Peyer's patch (tissue), 4 donors: Measurements from ENCODE around the gene ATG2A. TPM values are rescaled to one million over a fixed set of nuclear protein-coding genes. Genes with fewer than 3 reads are reported as not detected.

Source experiments
- DNase-seq, 3 donors: peaks; one replicate each; pipeline ENCODE4 v3.0.0-alpha.2; 2017 to 2019
- H3K27ac ChIP-seq, 4 donors: fragments of 200-600 bp; sonication (generic); one replicate each; pipeline ENCODE4 v1.5.1; 2016 to 2019
- H3K27me3 ChIP-seq, 2 donors: fragments of 200-600 bp; sonication (generic); one replicate each; pipeline ENCODE4 v1.5.1; 2019
- H3K36me3 ChIP-seq, 3 donors: fragments of 200-600 bp; sonication (generic); one replicate each; pipeline ENCODE4 v1.5.1; 2016 to 2019
- H3K4me1 ChIP-seq, 4 donors: fragments of 200-600 bp; sonication (generic); one replicate each; pipeline ENCODE4 v1.5.1; 2016 to 2019
- H3K4me3 ChIP-seq, 4 donors: fragments of 200-600 bp; sonication (generic); 1 replicate in 3 of 4; 2 replicates in 1 of 4; pipeline ENCODE4 v1.5.1; 2016 to 2019; ENCODE audit warnings: mild to moderate bottlenecking in 1 of 4
- H3K9me3 ChIP-seq, 4 donors: fragments of 200-600 bp; sonication (generic); one replicate each; pipeline ENCODE4 v1.5.1; 2016 to 2019; ENCODE audit warnings: mild to moderate bottlenecking in 1 of 4
- CTCF ChIP-seq, 6 experiments: fragments of 450-650 bp in 4 of 6; fragments of 200-600 bp in 2 of 6; sonication (generic) in 1 of 6; IDR thresholded peaks; one replicate each; pipeline ENCODE4 v1.5.1; 2017 to 2019; ENCODE audit warnings: antibody characterized with exemption in 6 of 6, mild to moderate bottlenecking in 3 of 6, moderate library complexity in 1 of 6
- POLR2A ChIP-seq, 2 donors: fragments of 450-650 bp; IDR thresholded peaks; one replicate each; pipeline ENCODE4 v1.5.1; 2017; ENCODE audit warnings: antibody characterized with exemption in 2 of 2, mild to moderate bottlenecking in 2 of 2, moderate library complexity in 2 of 2
- total RNA-seq, 4 donors: library from RNA; depleted of rRNA; stranded (reverse); fragments of >200 nt; gene quantifications; one replicate each; pipeline ENCODE4 v1.1.0, GENCODE V29; 2016

ATG2A gene
- total RNA-seq, 4 donors from 2014 or later, result 38.8 to 79.6 (median 66.6) TPM

GRCh38 chr11:64870176-64870892 lies 46.7 kb downstream of the ATG2A start:
- no peaks in the 10 kb centered on the region for H3K9me3 ChIP-seq
- H3K4me1 ChIP-seq, result peaks cover 18 to 92% (median 63%) of the 10 kb centered on the region in 4 donors
- no peaks in the 10 kb centered on the region for H3K27me3 ChIP-seq
- peak overlapping the region in 3 of 4 donors; percentile 26 to 29 (median 28) for H3K4me3 ChIP-seq
- peaks cover 0 to 46% (median 0%) of the 10 kb centered on the region in 3 donors for H3K36me3 ChIP-seq
- no peak for DNase-seq
- peak overlapping the region; percentile 48 to 94 (median 72) for H3K27ac ChIP-seq
- TF ChIP-seq POLR2A (IDR thresholded peaks at IDR 0.05) (no peak), CTCF (IDR thresholded peaks at IDR 0.05) (no peak)

GRCh38 chr11:64869571-64870175 lies 47.3 kb downstream of the ATG2A start:
- Histone ChIP-seq H3K27ac (peak overlapping the region; percentile 48 to 94 (median 72)), H3K27me3 (no peaks in the 10 kb centered on the region), H3K9me3 (no peaks in the 10 kb centered on the region), H3K4me3 (peak overlapping the region in 2 of 4 donors; percentile 26 to 29), H3K4me1 (peaks cover 18 to 92% (median 64%) of the 10 kb centered on the region in 4 donors), H3K36me3 (peaks cover 0 to 44% (median 0%) of the 10 kb centered on the region in 3 donors)
- peak in 1 of 6 experiments; percentile 26 for TF ChIP-seq CTCF (IDR thresholded peaks at IDR 0.05)
- TF ChIP-seq POLR2A (IDR thresholded peaks at IDR 0.05), result no peak
- DNase-seq, result no peak

GRCh38 chr11:64868904-64869570 lies 48.0 kb downstream of the ATG2A start:
- Histone ChIP-seq H3K36me3 (peaks cover 0 to 41% (median 0%) of the 10 kb centered on the region in 3 donors), H3K4me3 (peak overlapping the region in 3 of 4 donors; percentile 4 to 29 (median 26)), H3K9me3 (no peaks in the 10 kb centered on the region), H3K27ac (peak overlapping the region; percentile 48 to 94 (median 72)), H3K4me1 (peaks cover 19 to 92% (median 67%) of the 10 kb centered on the region in 4 donors), H3K27me3 (no peaks in the 10 kb centered on the region)
- DNase-seq, result no peak
- TF ChIP-seq CTCF (IDR thresholded peaks at IDR 0.05), result no peak

- no peak for TF ChIP-seq CTCF (IDR thresholded peaks at IDR 0.05)
- TF ChIP-seq POLR2A (IDR thresholded peaks at IDR 0.05), result no peak
- Histone ChIP-seq H3K36me3 (peaks cover 0 to 30% (median 0%) of the 10 kb centered on the region in 3 donors), H3K9me3 (no peaks in the 10 kb centered on the region), H3K4me1 (peaks cover 26 to 93% (median 73%) of the 10 kb centered on the region in 4 donors), H3K27ac (peak overlapping the region; percentile 48 to 94 (median 72)), H3K4me3 (no peak overlapping the region), H3K27me3 (no peaks in the 10 kb centered on the region)
- DNase-seq, result no peak
Measured at GRCh38 chr11:64867748-64868462, 49.1 kb downstream of the ATG2A start.

- no peak for DNase-seq
- H3K4me1 ChIP-seq, result peaks cover 15 to 91% (median 68%) of the 10 kb centered on the region in 4 donors
- no peak overlapping the region for H3K4me3 ChIP-seq
- H3K9me3 ChIP-seq, result no peaks in the 10 kb centered on the region
- no peaks in the 10 kb centered on the region for H3K27me3 ChIP-seq
- peaks cover 0 to 16% (median 0%) of the 10 kb centered on the region in 3 donors for H3K36me3 ChIP-seq
- TF ChIP-seq POLR2A (IDR thresholded peaks at IDR 0.05) (no peak), CTCF (IDR thresholded peaks at IDR 0.05) (no peak)
- peak overlapping the region; percentile 81 to 94 (median 90) for H3K27ac ChIP-seq
Measured at GRCh38 chr11:64866173-64866491, 50.9 kb downstream of the ATG2A start.
